HS-27A (cell line): ENCODE results near the gene PCSK5.
"Not testable (repeated sequence)": the region's sequence is repeated elsewhere in the genome, so short reads cannot be mapped to it uniquely, and the experiment has no call there.

ENCODE experiments used
- DNase-seq: peaks from one replicate; pipeline ENCODE4 v3.0.0-alpha.2; 2012; ENCODE audit warnings: low read depth, missing footprints

Gene PCSK5

DNA sequence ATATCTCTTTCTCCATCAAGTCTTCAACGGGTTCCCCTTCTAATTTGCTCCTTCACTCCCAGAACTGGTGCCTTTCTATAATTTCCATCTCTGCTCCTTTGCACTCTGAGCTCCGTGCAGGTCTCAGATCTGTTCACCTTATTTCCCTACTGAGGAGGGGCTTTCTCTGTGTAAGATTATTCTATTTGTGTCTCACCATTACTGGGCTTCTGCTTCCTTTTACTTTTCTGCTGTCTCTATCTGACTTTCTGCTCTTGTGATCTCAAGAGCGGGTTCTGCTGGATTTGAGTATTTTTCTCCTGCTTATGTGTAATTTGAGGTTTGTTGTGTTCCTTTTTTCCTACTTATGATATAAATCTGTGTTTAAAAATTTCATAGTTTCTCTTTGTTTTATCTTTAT lies 117.5 kb downstream of the PCSK5 start:
- DNase-seq = no peak

DNA sequence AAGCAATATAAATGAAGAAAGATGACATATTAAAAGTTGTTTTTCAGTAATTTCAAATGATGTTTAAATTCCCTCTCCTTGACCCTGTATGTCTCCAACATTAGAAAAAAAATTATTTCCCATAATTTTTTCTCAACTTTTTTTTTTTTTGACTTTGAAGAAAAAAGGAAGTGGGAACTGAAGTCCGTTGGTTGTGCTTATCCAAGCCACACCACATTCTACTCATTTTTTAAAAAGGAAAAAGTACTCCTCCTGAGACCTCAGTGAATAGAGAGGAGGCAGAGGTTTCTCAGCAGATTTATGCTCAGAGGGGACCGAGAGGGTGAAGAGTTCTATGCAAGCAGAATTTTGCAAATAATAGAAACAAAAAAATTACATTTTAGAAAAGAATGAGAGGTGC lies 123.3 kb downstream of the PCSK5 start:
- no peak for DNase-seq

DNA sequence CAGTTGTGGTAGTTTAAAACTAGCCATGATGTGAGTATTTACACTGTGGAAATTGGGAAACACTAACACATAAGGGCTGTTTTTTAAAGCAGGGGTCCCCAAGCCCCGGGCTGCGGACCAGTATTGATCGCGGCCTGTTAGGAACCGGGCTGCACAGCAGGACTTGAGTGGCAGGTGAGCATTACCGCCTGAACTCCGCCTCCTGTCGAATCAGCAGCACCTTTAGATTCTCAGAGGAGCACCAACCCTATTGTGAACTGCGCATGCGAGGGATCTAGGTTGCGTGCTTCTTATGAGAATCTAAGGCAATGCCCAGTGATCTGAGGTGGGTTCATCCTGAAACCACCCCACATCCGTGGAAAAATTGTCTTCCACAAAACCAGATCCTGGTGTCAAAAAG lies 127.8 kb downstream of the PCSK5 start:
- DNase-seq = no peak

DNA sequence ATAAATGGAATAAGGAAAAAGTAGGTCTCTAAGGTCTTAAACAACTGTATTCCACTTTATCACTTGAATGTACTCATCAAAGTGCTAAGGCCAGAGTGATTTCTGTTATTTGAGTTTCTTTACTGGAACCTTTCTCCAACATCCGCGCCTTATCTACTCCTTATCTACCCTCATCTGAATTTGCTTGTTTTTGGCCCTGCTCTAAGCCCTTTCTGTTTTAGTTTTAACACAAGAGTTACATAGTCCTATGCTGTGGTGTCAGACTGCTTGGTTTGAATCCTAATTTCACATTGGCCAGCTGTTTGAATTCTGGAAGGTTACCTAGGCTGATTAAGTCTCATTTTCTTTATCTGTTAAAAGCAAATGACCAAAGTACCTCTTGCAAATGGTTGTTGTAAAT lies 128.3 kb downstream of the PCSK5 start:
- no peak for DNase-seq

DNA sequence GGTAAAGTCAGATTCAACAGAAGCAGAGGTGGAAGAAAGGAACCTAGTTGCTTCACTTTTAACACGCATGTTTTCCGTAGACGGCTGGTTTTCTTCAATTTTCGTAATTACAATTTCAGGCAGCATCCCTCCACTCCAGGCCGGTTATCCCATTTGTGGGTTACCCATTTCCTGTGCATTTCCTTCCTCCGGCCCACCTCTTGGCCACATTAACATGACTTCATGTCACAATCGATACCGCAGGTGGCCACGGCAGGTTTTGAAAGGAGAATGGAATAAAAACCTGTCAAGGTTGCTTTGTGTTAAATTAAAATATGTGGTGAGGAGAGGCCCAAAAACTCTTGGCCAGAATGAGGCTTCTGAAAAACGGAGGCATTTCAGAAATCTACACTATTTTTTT lies 130.2 kb downstream of the PCSK5 start:
- no peak for DNase-seq

DNA sequence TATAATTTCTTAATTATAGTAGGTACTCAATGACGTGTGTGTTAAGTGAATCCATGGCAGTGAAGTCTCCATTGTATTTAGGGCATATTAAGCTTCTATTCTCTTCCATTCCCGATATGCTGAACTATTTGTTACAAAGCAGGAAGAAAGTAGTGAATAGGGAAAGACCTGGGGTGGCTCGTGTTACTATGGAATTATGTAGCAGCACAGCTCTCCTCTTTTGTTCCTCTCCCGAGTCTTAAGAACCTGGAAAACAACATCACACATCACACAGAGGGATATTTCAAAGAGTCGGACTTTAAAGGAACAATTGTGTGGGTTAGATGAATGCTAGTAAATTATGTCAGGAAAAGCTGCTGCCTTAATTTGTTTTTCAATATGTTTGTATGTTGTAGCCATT lies 131.8 kb downstream of the PCSK5 start:
- DNase-seq = no peak

DNA sequence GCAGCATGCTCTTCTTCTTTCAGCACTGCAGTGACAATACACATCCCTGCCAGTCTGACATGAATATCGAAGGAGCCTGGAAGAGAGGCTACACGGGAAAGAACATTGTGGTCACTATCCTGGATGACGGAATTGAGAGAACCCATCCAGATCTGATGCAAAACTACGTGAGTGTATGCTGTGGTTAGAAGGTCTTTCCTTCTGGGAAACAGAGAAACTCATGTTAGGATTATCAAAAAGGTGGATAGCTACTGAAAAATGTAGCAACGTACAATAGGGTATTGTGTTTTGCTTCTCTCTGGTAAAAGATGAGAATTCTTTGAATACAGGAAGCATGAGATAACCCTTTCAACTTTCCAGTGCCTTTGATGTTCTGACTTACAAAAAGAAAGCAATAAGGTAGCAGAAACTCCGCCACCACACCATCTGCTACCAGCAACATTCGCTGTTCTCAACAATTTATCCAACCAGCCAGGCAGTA lies 133.3 kb downstream of the PCSK5 start:
- DNase-seq = no peak

DNA sequence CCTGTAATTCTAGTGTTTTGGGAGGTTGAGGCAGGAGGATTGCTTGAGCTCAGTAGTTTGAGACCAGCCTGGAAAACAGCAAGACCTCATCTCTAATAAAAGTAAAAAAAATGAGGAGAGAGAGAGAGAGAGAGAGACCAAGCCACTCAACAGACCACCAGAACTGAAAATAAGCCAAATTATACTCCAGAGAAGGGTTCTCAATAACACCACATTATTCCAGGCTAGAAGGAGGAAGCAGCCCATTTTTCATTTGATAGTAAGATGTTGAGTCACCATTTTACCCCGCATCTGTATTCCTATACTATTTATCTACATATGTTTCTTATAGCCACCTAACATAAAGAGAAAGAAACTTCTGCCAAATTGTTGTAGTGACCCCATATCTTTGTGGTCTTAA lies 134.8 kb downstream of the PCSK5 start:
- no peak for DNase-seq

DNA sequence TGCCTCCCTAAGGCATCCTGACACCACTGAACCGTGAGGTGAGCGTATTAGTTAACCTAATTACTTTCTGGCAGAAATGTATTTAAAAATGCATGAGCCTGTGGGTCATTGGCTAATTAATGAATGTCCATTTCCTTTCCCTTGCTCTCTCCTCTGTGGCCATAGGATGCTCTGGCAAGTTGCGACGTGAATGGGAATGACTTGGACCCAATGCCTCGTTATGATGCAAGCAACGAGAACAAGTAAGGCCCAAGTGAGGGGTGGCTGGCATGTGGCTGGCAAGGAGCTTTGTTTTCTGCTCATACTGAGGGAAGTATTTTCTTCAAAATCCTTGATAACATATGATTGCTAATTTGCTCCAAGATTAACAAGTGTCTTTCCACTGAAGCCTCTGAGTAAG lies 136.3 kb downstream of the PCSK5 start:
- DNase-seq = no peak

DNA sequence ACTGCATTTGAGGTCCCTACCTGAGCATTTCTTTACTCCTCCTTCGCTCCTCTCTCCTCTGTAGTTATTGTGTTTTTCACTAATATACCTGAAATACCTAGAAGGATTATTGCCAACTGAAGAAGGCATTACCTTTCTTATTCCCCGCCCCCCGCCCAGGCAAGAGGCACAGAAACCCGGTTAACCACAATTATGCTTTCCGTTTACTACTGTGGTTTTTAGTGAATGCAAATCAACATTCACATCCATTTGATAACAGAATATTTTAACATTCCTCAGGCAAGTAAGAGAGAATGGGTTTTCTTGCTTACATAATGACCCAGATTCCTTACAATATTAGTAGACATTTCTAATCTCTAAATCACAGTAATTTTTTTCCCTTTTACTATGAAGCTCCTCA lies 136.9 kb downstream of the PCSK5 start:
- DNase-seq = no peak

DNA sequence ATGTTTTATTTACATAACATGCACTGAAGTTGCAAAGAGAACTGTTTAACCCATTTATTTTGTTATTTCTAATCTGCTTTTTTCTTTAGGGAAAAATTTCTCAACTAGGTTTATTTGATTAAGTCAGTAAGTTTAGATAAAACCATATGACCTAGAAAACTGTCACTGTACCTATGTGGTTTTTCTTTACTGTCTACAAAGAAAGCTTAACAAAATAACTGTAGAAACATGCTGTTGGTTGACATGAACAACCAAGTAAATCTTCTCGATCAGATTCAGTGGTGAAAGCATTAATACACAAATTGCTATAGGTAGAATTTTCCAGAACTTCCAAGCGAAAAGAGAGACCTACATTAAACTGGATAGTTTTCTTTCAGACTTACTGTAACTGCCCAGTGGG lies 137.4 kb downstream of the PCSK5 start:
- no peak for DNase-seq

DNA sequence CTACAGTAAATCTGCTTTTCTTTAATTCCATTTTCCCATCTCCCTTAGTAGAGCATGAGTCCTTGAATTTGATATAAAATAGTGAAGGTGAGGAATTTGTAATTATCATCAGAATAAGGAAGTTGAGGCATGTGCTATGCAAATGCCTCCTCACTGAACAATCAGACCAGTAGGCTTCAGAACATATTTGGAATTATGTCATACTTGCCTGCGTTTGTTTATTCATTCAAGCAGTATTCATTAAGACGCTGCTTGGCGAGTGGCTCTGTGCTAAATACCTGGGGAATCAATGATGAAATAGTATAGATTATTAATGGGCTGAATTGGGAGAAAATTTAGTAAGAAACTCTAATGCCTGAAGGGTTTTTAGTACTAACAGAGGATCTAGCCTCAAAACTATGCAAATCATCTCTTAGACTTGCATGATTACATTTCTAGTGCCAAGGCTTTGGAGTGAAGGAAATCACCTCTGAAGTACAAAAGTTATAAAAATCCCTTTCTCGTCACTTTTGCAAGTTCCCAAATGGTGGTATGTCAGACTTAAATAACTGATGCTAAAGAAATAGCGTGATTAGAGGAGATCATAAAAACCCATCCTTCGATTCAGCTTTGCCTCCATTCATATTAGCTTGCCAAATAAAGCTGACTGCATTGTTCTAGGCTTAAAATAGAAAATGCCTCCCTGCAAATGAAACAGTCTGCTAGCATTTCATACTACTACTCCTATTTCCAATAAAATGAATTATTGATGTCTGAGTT lies 141.7 kb downstream of the PCSK5 start:
- DNase-seq = no peak

DNA sequence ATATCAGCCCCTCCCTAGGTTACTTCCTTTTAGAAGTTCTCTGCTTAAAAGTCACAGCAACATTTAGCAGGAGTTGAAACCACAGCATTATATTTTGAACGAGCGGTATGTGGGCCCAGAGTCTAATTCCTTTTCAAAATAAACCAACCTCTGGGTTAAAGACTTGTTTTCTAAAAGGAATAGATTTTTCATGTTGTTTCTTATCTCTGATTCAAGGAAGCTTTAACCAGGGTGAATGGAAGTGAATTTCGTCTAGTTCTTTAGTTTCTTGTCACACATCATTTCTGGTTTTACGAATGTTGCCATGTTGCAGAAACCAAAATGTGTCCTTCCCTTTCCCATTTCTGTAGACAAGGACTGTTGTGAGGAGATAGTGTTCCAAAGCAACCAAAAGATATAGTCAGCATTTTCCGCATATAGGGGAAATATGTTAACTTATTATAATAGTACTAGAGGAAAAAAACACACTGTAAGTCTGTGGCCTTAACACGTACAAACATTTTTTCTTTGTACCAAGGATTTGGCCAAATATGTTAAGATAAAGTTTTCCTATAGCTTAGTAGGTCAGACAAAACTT lies 142.4 kb downstream of the PCSK5 start:
- no peak for DNase-seq

DNA sequence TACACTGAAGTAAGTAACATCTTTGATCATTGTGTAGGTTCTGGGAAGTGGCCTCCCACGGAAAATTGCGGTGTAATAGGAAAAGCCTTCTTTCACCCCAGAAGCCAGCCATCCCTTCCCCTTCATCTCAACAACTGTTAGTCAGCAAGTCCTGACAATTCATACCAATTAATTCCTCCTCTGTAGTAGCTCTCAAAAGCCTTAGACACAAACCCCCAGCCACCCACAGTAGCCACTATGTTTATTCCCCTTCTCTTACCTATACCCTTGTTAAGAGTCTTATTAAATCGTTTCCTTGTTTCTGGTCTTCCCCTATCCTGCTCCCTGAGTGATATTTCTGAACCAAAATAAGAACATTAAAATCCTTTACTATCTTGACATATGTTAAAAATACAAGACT lies 143.6 kb downstream of the PCSK5 start:
- DNase-seq = no peak

DNA sequence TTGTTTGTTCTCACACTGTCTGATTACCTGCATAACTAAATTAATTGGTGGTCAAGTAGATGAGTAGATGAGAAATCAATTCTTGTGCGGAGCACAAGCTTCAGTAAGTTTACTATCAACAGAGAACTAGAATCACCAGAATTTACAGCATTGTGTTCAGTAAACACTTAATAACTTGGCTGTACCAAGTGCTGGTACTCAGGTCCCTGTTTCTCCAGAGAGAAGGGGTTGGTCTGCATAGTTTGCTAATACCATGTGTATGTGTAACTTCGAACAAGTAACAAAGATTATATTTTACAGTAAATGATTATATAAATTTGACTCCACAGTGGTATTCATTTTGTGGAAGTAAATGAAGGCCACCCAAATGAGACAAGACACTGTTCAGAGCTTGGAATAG lies 146.3 kb downstream of the PCSK5 start:
- no peak for DNase-seq

DNA sequence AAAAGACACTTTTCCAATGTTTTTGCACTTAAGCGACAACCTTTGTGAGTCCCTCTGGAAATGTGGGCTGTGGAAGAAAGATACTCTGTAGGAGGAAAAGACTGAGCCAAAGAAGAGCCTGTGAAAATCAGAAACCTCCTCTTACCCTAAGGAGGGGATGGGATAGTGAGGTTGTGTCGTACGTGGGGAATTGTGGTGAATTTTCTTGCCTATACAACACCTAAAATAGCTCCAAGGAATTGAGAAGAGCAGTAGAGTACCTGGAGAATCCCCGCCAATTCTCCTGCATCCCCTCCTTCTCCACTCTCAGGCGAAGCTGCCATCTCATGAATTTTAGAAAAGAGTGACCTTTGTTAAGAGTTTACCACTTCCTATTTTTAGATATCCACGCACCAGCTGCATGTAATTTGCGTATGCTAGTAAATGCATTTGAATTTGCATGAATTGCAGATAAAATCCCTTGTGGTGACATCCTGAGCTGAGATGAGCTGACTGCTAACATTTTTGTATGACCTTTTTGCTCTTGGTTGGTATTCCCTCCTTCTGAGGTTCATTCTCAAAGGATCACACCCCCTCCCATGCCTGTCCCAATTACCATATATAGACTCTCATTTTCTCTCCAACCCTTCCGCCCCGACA lies 147.2 kb downstream of the PCSK5 start:
- no peak for DNase-seq

DNA sequence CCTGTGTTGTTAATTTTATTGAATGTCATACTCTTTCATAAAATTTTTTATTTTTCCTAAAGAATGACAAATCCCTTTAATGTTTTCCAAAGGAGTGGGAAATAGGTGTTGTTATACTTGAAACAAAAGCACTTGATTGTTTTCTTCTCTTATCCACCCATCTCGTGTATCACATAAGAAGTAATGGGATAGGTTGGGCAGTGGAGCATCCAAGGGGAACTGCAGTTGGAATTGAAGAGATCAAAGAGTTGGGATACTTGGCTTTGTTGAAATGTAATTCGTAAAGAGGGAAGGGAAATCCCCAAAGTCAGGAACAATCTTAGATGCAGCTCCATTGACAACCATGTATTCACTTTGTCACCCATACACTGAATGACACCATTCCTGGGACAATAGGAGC lies 148.0 kb downstream of the PCSK5 start:
- no peak for DNase-seq

DNA sequence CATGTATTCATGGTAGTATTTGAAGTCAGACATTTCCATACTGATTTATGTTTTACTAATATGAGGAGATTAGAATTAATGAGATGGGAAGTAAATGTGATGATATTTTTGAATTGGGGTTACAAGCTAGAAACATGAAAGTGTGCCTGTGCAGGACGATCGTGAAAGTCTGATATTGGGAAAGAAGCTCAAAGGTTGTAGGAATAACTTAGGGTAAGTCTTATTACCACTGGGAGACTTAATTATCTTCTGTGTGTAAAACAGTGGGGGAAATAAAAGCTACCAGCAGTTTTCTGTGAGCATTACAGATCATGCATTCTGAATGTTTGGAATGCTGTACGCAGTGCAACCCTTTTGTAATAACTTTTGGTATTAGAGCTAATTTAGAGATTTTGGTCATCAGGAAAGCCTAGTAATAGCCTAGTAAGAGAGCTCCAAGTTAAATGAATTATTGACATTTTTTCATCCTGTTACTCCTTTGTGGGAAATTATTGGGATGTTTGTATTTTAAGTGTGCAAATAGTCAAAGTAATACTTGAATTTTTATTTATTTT lies 153.9 kb downstream of the PCSK5 start:
- no peak for DNase-seq

DNA sequence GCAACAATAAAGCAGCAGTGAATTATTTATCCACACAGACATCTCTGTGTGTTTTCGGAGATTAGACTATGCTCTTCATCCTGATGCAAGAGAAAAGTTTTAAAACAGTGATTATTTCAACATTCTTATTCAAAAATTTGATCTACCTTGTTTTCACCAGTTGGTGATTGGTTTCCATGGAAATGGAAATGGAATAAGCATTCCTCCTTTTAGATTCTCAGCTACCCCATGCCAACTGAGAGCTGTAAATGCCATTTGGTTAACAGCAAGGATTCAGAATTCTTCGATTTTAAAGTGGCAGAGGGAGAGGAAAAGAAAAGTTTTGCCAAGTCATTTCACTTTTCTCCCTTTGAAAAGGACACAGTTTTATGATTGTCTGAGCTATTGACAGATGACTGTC lies 154.7 kb downstream of the PCSK5 start:
- DNase-seq = no peak

DNA sequence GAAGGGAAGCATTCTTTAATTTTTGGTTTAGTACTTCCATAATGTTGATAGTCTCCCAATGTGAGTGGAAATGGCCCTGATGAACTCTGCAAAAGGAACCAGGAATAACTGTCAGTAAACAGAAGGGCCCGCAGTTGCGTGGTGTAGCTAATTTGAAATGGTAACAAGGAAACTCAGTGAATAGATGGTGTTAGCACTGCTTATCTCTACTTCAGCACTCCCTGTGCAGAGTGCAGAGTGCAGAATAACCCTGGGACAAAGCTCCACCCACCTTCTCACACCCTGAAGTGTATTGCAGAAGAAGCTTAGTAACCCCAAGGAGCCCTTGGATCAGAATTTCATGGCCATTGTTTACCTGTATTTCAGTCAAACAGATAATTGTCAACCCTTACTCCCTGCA lies 158.9 kb downstream of the PCSK5 start:
- no peak for DNase-seq

DNA sequence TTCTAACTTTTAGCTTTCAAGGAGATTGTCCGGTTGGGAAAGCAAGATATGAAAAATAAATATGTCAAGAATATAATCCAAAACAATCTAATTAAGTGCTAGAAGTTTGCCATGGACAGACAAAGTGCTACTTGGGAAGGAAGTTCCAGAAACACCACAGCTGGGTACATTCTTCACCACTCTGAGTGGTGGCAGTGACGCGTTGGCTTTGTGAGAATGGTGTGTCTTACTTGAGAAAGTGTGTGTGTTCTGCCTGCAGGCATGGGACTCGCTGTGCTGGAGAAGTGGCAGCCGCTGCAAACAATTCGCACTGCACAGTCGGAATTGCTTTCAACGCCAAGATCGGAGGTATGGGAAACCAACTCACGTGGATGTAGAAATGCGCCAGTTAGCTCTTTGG lies 177.2 kb downstream of the PCSK5 start:
- no peak for DNase-seq

DNA sequence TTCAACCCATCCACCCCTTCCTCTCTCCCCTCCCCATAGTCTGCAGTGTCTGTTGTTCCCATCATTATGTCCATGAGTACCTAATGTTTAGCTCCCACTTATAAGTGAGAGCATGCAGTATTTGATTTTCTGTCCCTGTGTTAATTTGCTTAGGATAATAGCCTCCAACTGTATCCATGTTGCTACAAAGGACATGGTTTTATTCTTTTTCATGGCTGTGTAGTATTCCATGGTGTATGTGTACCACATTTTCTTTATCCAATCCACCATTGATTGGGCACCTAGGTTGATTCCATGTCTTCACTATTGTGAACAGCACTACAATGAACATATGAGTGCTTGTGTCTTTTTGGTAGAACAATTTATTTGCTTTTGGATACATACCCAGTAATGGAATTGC lies 187.1 kb downstream of the PCSK5 start:
- no peak for DNase-seq

DNA sequence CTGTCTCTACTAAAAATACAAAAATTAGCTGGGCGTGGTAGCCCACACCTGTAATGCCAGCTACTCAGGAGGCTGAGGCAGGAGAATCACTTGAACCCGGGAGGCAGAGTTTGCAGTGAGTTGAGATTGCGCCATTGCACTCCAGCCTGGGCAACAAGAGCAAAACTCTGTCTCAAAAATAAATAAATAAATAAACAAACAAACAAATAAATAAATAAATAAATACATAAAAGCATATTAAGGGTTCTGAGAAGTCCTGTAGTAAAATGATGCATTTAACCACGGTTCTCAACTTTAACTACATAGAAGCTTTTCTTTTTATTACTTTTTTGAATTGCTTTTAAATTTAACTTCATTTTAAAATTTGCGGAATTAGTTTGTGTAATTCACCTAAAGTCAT lies 190.8 kb downstream of the PCSK5 start:
- DNase-seq = not testable (repeated sequence)
